CD4-positive, alpha-beta T cell treated with Interleukin-15 for 1 hour (primary cell): ENCODE measurements around the gene PTRH1.

Source experiments
- DNase-seq: peaks from one replicate; pipeline ENCODE4 v3.0.0-alpha.2; 2020

The PTRH1 gene

GRCh38 chr9:127741831-127742434 is 26.5 kb upstream of the PTRH1 start:
- DNase-seq, result no peak

GRCh38 chr9:127739614-127740330 is 24.3 kb upstream of the PTRH1 start:
- no peak for DNase-seq

GRCh38 chr9:127738666-127739065 is 23.2 kb upstream of the PTRH1 start:
- no peak for DNase-seq

GRCh38 chr9:127735530-127736185 is 20.2 kb upstream of the PTRH1 start:
- no peak for DNase-seq

GRCh38 chr9:127734747-127735529 is 19.5 kb upstream of the PTRH1 start, which contains the start of gene TOR2A:
Gene TOR2A, minus strand, starts transcription at chr9:127735294. Its CDS starts 24 bp downstream, at chr9:127735270.
- peak; percentile 98 for DNase-seq

- DNase-seq, result no peak
Observed at GRCh38 chr9:127734247-127734746, 18.8 kb upstream of the PTRH1 start.

- no peak for DNase-seq
Observed at GRCh38 chr9:127733614-127734013, 18.2 kb upstream of the PTRH1 start.

- no peak for DNase-seq
Observed at GRCh38 chr9:127732444-127732843, 17.0 kb upstream of the PTRH1 start.

GRCh38 chr9:127731938-127732337 is 16.5 kb upstream of the PTRH1 start:
- no peak for DNase-seq

GRCh38 chr9:127730799-127731410 is 15.4 kb upstream of the PTRH1 start:
- DNase-seq, result no peak

GRCh38 chr9:127730262-127730661 is 14.8 kb upstream of the PTRH1 start:
- no peak for DNase-seq

GRCh38 chr9:127729522-127730256 is 14.2 kb upstream of the PTRH1 start:
- DNase-seq, result no peak

- DNase-seq, result no peak
Observed at GRCh38 chr9:127728808-127729207, 13.3 kb upstream of the PTRH1 start.

GRCh38 chr9:127726871-127727270 is 11.4 kb upstream of the PTRH1 start:
- no peak for DNase-seq

GRCh38 chr9:127724012-127724411 is 8.5 kb upstream of the PTRH1 start:
- no peak for DNase-seq

- DNase-seq, result no peak
Observed at GRCh38 chr9:127723444-127723843, 8.0 kb upstream of the PTRH1 start.

GRCh38 chr9:127723013-127723412 is 7.5 kb upstream of the PTRH1 start:
- no peak for DNase-seq

- no peak for DNase-seq
Observed at GRCh38 chr9:127722055-127722745, 6.7 kb upstream of the PTRH1 start.

GRCh38 chr9:127721391-127721821 is 5.9 kb upstream of the PTRH1 start:
- DNase-seq, result no peak

- DNase-seq, result no peak
Observed at GRCh38 chr9:127720865-127721227, 5.4 kb upstream of the PTRH1 start.
